ENCODE data around the gene CACNA1A.

CACNA1A gene

DNA sequence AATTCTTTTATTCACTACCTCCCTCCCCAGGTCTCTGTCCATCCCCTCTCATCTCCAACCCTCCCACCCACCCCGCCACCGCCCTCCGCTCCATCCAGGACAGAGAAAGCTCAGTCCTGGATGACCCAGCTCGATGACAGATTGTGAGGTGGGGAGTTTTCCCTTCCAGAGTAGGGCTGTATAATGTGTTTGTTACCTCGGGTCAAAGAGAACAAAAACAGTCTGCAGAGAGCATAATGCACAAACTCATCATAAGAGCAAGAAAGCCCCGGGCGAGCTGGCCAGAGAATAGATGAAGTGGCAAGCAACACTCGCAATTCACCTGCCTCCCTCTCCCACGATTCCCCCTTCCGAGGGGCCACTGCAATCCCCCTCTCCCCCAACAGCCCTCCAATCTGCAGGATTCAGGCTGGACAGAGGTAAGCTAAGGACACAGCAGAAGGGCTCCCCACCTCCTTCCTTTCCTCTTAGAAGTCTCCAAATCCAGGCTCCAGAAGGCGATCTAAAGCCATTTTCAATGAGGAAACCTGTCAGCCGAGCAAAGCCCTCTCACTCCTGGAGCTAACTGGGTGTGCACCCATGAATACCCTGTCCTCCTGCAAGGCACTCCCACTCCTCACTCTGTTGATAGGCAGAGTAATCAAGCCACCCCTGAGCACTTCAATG is 2.6 kb downstream of the CACNA1A start:
- H3K27me3 ChIP-seq (ENCODE audit: insufficient read depth, poor library complexity, severe bottlenecking), result peaks cover 32% of the 10 kb centered on the region
- TF ChIP-seq GABPA (IDR thresholded peaks at IDR 0.05; ENCODE audit: low read depth) (no peak), POLR2AphosphoS5 (IDR thresholded peaks at IDR 0.05; ENCODE audit: low read depth) (no peak), SPI1 (IDR thresholded peaks at IDR 0.05; ENCODE audit: borderline replicate concordance, low read depth) (no peak)
- TF ChIP-seq, protein P1, sequence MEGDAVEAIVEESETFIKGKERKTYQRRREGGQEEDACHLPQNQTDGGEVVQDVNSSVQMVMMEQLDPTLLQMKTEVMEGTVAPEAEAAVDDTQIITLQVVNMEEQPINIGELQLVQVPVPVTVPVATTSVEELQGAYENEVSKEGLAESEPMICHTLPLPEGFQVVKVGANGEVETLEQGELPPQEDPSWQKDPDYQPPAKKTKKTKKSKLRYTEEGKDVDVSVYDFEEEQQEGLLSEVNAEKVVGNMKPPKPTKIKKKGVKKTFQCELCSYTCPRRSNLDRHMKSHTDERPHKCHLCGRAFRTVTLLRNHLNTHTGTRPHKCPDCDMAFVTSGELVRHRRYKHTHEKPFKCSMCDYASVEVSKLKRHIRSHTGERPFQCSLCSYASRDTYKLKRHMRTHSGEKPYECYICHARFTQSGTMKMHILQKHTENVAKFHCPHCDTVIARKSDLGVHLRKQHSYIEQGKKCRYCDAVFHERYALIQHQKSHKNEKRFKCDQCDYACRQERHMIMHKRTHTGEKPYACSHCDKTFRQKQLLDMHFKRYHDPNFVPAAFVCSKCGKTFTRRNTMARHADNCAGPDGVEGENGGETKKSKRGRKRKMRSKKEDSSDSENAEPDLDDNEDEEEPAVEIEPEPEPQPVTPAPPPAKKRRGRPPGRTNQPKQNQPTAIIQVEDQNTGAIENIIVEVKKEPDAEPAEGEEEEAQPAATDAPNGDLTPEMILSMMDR (IDR thresholded peaks at IDR 0.05; ENCODE audit: insufficient read depth, low read length), result no peak
- TF ChIP-seq, protein P2, sequence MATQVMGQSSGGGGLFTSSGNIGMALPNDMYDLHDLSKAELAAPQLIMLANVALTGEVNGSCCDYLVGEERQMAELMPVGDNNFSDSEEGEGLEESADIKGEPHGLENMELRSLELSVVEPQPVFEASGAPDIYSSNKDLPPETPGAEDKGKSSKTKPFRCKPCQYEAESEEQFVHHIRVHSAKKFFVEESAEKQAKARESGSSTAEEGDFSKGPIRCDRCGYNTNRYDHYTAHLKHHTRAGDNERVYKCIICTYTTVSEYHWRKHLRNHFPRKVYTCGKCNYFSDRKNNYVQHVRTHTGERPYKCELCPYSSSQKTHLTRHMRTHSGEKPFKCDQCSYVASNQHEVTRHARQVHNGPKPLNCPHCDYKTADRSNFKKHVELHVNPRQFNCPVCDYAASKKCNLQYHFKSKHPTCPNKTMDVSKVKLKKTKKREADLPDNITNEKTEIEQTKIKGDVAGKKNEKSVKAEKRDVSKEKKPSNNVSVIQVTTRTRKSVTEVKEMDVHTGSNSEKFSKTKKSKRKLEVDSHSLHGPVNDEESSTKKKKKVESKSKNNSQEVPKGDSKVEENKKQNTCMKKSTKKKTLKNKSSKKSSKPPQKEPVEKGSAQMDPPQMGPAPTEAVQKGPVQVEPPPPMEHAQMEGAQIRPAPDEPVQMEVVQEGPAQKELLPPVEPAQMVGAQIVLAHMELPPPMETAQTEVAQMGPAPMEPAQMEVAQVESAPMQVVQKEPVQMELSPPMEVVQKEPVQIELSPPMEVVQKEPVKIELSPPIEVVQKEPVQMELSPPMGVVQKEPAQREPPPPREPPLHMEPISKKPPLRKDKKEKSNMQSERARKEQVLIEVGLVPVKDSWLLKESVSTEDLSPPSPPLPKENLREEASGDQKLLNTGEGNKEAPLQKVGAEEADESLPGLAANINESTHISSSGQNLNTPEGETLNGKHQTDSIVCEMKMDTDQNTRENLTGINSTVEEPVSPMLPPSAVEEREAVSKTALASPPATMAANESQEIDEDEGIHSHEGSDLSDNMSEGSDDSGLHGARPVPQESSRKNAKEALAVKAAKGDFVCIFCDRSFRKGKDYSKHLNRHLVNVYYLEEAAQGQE (IDR thresholded peaks at IDR 0.05; ENCODE audit: insufficient replicate concordance, low read depth), result no peak
- no peak for DNase-seq (ENCODE audit: low read depth in 1 of 2, low spot score in 1 of 2)
- H3K27ac ChIP-seq (replicated peaks), result no peak overlapping the region
- H3K4me3 ChIP-seq (replicated peaks; ENCODE audit: insufficient read depth, low read length), result no peak overlapping the region

DNA sequence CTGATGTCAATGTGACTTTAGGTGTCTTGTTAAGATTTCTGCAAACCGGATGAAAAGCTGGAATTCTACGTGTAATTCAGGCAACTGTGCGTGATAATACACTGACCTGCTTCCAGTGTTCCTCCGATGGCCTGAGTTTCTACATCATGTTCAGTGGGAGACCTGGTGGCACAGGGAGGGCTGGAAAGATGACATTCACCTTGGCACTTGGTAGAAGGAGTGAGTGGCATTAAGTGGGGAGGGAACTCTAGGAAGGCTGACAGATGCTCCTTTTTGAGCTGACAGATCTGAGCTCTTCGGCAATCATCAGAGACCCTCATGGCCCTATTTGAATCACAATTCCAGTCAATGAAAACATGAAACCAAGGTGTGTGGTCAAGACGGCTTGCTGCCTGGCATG is 4.0 kb downstream of the CACNA1A start:
- Histone ChIP-seq H3K27ac (replicated peaks) (no peak overlapping the region), H3K4me3 (replicated peaks; ENCODE audit: insufficient read depth, low read length) (no peak overlapping the region), H3K27me3 (ENCODE audit: insufficient read depth, poor library complexity, severe bottlenecking) (peaks cover 18% of the 10 kb centered on the region)
- DNase-seq (ENCODE audit: low read depth in 1 of 2, low spot score in 1 of 2), result no peak
- TF ChIP-seq, protein P1 (IDR thresholded peaks at IDR 0.05; ENCODE audit: insufficient read depth, low read length), result no peak
- TF ChIP-seq SPI1 (IDR thresholded peaks at IDR 0.05; ENCODE audit: borderline replicate concordance, low read depth), result no peak
- no peak for TF ChIP-seq POLR2AphosphoS5 (IDR thresholded peaks at IDR 0.05; ENCODE audit: low read depth)
- TF ChIP-seq, protein P2 (IDR thresholded peaks at IDR 0.05; ENCODE audit: insufficient replicate concordance, low read depth), result no peak

DNA sequence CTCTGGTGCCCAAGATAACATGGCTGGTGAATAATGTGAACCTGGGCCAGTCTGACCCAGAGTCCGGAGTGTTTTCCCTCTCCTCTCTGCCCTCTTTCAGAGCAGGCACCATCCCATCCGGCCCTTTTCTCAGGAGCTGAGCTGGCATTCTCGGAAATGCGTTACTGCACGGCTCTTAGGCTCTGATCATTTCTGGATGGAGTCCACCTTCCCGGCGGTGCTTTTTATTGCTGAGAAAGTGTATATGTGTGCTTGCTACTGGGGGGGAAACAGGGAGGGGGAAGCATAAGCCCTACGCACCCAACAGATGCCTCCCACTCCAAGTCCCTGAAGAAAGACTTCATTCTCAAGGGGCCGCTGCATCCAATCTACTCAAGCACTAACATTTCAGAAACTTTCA is 6.6 kb downstream of the CACNA1A start:
- TF ChIP-seq, protein P2 (IDR thresholded peaks at IDR 0.05; ENCODE audit: insufficient replicate concordance, low read depth), result no peak
- TF ChIP-seq POLR2AphosphoS5 (IDR thresholded peaks at IDR 0.05; ENCODE audit: low read depth), result no peak
- TF ChIP-seq SPI1 (IDR thresholded peaks at IDR 0.05; ENCODE audit: borderline replicate concordance, low read depth), result no peak
- TF ChIP-seq, protein P1 (IDR thresholded peaks at IDR 0.05; ENCODE audit: insufficient read depth, low read length), result no peak
- TF ChIP-seq GABPA (IDR thresholded peaks at IDR 0.05; ENCODE audit: low read depth), result no peak
- Histone ChIP-seq H3K4me3 (replicated peaks; ENCODE audit: insufficient read depth, low read length) (no peak overlapping the region), H3K27ac (replicated peaks) (no peak overlapping the region), H3K27me3 (ENCODE audit: insufficient read depth, poor library complexity, severe bottlenecking) (peaks cover 6% of the 10 kb centered on the region)
- no peak for DNase-seq (ENCODE audit: low read depth in 1 of 2, low spot score in 1 of 2)
